Activated T-cell treated with anti-CD3 and anti-CD28 coated beads, Interleukin-2, amount 50 U/mL, for 72 hours (primary cell): ENCODE measurements around the gene FIBCD1. TPM values are rescaled to one million over a fixed set of nuclear protein-coding genes. Genes with fewer than 3 reads are reported as not detected.

Experiments
- ATAC-seq, 2 donors: fragments of 150-1000 bp; cut with Tn5 transposase; replicated peaks in 1 of 2; 2 replicates each; pipeline ENCODE4 v1.10.0; 2021; ENCODE audit warnings: moderate library complexity in 2 of 2, mild to moderate bottlenecking in 1 of 2
- DNase-seq, 2 donors: peaks; one replicate each; pipeline ENCODE4 v3.0.0; 2021 to 2022; ENCODE audit warnings: mixed read lengths in 1 of 2
- H3K27ac Mint-ChIP-seq: one replicate; pipeline ENCODE4 v1.8.0; 2022; ENCODE audit warnings: mild to moderate bottlenecking, moderate library complexity, mixed read lengths
- H3K27me3 Mint-ChIP-seq: one replicate; pipeline ENCODE4 v1.8.0; 2022; ENCODE audit warnings: low read depth, mixed read lengths
- H3K36me3 Mint-ChIP-seq, 2 donors: one replicate each; pipeline ENCODE4 v1.8.0; 2022; ENCODE audit warnings: mixed read lengths in 2 of 2, mild to moderate bottlenecking in 1 of 2; ENCODE audit not compliant: insufficient read depth in 2 of 2
- H3K4me1 Mint-ChIP-seq: one replicate; pipeline ENCODE4 v1.8.0; 2022; ENCODE audit warnings: low read depth, mixed read lengths
- H3K4me3 Mint-ChIP-seq, 2 donors: one replicate each; pipeline ENCODE4 v1.8.0; 2022; ENCODE audit warnings: mild to moderate bottlenecking in 2 of 2, mixed read lengths in 2 of 2, moderate library complexity in 2 of 2
- H3K9me3 Mint-ChIP-seq, 2 donors: one replicate each; pipeline ENCODE4 v1.8.0; 2022; ENCODE audit warnings: mixed read lengths in 2 of 2
- total RNA-seq, 2 donors: library from RNA; stranded (reverse); gene quantifications; one replicate each; pipeline ENCODE4 v1.2.3, GENCODE V29; 2022

The FIBCD1 gene
- total RNA-seq, 2 donors from 2014 or later = not detected

DNA sequence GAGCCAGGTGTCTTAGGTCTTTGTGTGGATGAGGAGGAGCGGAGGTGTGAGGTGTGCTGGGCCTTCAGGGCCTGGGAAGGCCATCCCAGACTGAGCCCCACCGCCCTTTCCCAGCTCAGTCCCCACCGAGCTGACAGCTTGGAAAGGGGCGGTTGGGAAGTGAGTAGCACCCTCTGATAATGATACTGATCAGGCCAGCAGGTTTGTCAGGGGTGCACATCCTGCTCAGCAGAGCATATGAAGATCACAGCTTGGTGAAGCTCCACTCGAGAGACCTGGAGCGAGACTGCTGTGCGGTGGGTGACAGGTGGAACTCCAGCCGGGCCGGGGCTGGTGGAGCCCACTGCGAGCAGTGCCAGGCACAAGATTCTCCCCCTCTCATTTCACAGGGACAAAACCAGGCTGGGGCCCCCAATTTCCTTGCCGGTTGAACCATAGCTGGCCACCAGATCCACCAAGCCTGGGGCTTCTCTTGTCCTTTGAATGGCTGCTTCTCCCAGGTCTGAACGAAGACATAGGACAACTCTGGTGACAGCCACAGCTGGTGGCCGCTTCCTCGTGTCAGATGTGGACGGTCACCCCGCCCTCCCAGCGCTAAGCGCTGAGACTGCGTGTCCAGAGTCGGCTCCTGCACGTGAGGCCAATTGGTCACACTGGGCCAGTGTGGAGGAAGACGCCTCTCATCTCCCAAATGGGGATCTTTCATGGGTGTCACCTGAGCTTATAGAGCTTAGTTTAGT lies 50.7 kb downstream of the FIBCD1 start:
- Mint-ChIP-seq H3K4me3 (no peak overlapping the region), H3K4me1 (no peaks in the 10 kb centered on the region), H3K9me3 (no peaks in the 10 kb centered on the region), H3K27ac (no peak overlapping the region), H3K36me3 (no peaks in the 10 kb centered on the region), H3K27me3 (no peaks in the 10 kb centered on the region)
- DNase-seq = no peak
- ATAC-seq = no peak

GRCh38 chr9:130887494-130888144 lies 51.4 kb downstream of the FIBCD1 start:
- DNase-seq = no peak
- no peaks in the 10 kb centered on the region for H3K4me1 Mint-ChIP-seq
- H3K9me3 Mint-ChIP-seq = no peaks in the 10 kb centered on the region
- H3K36me3 Mint-ChIP-seq = no peaks in the 10 kb centered on the region
- H3K4me3 Mint-ChIP-seq = no peak overlapping the region
- ATAC-seq = no peak
- H3K27me3 Mint-ChIP-seq = no peaks in the 10 kb centered on the region
- H3K27ac Mint-ChIP-seq = no peak overlapping the region

GRCh38 chr9:130886981-130887380 lies 52.1 kb downstream of the FIBCD1 start:
- Mint-ChIP-seq H3K27ac (no peak overlapping the region), H3K9me3 (no peaks in the 10 kb centered on the region), H3K27me3 (no peaks in the 10 kb centered on the region), H3K36me3 (no peaks in the 10 kb centered on the region), H3K4me3 (no peak overlapping the region), H3K4me1 (no peaks in the 10 kb centered on the region)
- ATAC-seq = no peak
- DNase-seq = no peak

GRCh38 chr9:130885484-130886375 lies 53.3 kb downstream of the FIBCD1 start:
- no peaks in the 10 kb centered on the region for H3K4me1 Mint-ChIP-seq
- peak overlapping the region; percentile 0 for H3K27ac Mint-ChIP-seq
- H3K4me3 Mint-ChIP-seq = no peak overlapping the region
- H3K27me3 Mint-ChIP-seq = no peaks in the 10 kb centered on the region
- no peak for DNase-seq
- ATAC-seq = no peak
- H3K36me3 Mint-ChIP-seq = peaks cover 0 to 2% of the 10 kb centered on the region in 2 donors
- H3K9me3 Mint-ChIP-seq = no peaks in the 10 kb centered on the region

GRCh38 chr9:130884542-130885483 lies 54.2 kb downstream of the FIBCD1 start:
- Mint-ChIP-seq H3K27me3 (no peaks in the 10 kb centered on the region), H3K4me1 (no peaks in the 10 kb centered on the region), H3K4me3 (no peak overlapping the region), H3K27ac (no peak overlapping the region), H3K9me3 (no peaks in the 10 kb centered on the region), H3K36me3 (peaks cover 0 to 2% of the 10 kb centered on the region in 2 donors)
- no peak for ATAC-seq
- DNase-seq = no peak

DNA sequence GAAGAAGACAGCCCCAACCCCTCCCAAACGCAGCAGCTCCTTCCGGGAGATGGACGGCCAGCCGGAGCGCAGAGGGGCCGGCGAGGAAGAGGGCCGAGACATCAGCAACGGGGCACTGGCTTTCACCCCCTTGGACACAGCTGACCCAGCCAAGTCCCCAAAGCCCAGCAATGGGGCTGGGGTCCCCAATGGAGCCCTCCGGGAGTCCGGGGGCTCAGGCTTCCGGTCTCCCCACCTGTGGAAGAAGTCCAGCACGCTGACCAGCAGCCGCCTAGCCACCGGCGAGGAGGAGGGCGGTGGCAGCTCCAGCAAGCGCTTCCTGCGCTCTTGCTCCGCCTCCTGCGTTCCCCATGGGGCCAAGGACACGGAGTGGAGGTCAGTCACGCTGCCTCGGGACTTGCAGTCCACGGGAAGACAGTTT lies 54.9 kb downstream of the FIBCD1 start:
- no peak for ATAC-seq
- no peaks in the 10 kb centered on the region for H3K9me3 Mint-ChIP-seq
- H3K4me1 Mint-ChIP-seq = no peaks in the 10 kb centered on the region
- H3K27ac Mint-ChIP-seq = no peak overlapping the region
- H3K4me3 Mint-ChIP-seq = no peak overlapping the region
- peaks cover 0 to 2% of the 10 kb centered on the region in 2 donors for H3K36me3 Mint-ChIP-seq
- no peak for DNase-seq
- H3K27me3 Mint-ChIP-seq = no peaks in the 10 kb centered on the region

GRCh38 chr9:130883479-130883878 lies 55.6 kb downstream of the FIBCD1 start:
- Mint-ChIP-seq H3K36me3 (peaks cover 0 to 2% of the 10 kb centered on the region in 2 donors), H3K27me3 (no peaks in the 10 kb centered on the region), H3K4me3 (no peak overlapping the region), H3K4me1 (no peaks in the 10 kb centered on the region), H3K27ac (no peak overlapping the region), H3K9me3 (no peaks in the 10 kb centered on the region)
- ATAC-seq = no peak
- DNase-seq = no peak

GRCh38 chr9:130882696-130883225 lies 56.3 kb downstream of the FIBCD1 start:
- Mint-ChIP-seq H3K9me3 (no peaks in the 10 kb centered on the region), H3K36me3 (peaks cover 0 to 2% of the 10 kb centered on the region in 2 donors), H3K27ac (no peak overlapping the region), H3K4me1 (no peaks in the 10 kb centered on the region), H3K27me3 (no peaks in the 10 kb centered on the region), H3K4me3 (no peak overlapping the region)
- ATAC-seq (no peak), DNase-seq (no peak)

DNA sequence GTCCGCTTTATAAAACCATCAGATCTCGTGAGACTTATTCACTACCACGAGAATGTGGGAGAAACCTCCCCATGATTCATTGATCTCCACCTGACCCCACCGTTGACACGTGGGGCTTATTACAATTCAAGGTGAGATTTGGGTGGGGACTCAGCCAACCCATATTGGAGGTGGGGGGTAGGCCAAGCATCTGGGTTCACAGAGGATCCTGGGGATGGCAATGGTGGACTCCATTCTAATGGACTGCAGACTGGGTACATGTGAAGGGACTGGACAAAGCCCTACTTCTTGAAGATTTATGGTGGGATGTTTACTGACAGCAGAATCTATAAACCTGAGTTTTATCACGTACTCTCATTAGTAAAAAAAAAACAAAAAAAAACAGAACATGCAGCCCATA lies 57.5 kb downstream of the FIBCD1 start:
- ATAC-seq = no peak
- Mint-ChIP-seq H3K27ac (no peak overlapping the region), H3K27me3 (no peaks in the 10 kb centered on the region), H3K36me3 (peaks cover 0 to 2% of the 10 kb centered on the region in 2 donors), H3K4me1 (no peaks in the 10 kb centered on the region), H3K9me3 (no peaks in the 10 kb centered on the region), H3K4me3 (no peak overlapping the region)
- DNase-seq = no peak

GRCh38 chr9:130880599-130881220 lies 58.3 kb downstream of the FIBCD1 start:
- no peak overlapping the region for H3K4me3 Mint-ChIP-seq
- H3K27ac Mint-ChIP-seq = no peak overlapping the region
- H3K4me1 Mint-ChIP-seq = no peaks in the 10 kb centered on the region
- H3K27me3 Mint-ChIP-seq = no peaks in the 10 kb centered on the region
- peaks cover 0 to 2% of the 10 kb centered on the region in 2 donors for H3K36me3 Mint-ChIP-seq
- ATAC-seq (no peak), DNase-seq (no peak)
- no peaks in the 10 kb centered on the region for H3K9me3 Mint-ChIP-seq

DNA sequence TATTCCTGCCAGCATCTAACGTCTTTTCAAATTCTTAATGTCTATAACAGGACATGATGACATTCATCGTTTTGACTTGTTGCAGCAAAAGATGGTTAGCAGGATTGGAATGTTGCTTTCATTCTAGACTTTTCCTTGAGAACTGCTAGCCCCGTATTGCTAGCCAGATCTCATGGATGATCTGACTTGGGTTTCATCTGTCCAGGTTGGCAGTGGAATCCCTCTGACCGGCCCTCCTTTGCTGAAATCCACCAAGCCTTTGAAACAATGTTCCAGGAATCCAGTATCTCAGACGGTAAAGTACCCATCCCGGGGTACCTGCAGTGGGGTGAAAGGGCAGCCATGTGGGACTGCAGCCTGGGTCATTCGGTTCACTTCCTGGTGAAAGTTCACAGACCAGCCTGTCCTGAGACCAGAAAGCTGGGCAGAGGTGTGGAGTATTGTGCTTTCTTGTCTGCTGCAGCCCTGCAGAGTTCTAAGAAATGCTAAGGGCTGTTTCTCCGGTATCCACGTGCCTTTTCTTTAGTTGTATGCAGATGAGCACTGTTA lies 59.1 kb downstream of the FIBCD1 start:
- no peak overlapping the region for H3K4me3 Mint-ChIP-seq
- peaks cover 0 to 3% of the 10 kb centered on the region in 2 donors for H3K36me3 Mint-ChIP-seq
- no peaks in the 10 kb centered on the region for H3K9me3 Mint-ChIP-seq

GRCh38 chr9:130878295-130878694 lies 60.8 kb downstream of the FIBCD1 start:
- no peak overlapping the region for H3K4me3 Mint-ChIP-seq
- H3K36me3 Mint-ChIP-seq = peaks cover 3% of the 10 kb centered on the region in 2 donors
- ATAC-seq = no peak

More for the DNA sequence above, 59.1 kb downstream of the FIBCD1 start:
- no peaks in the 10 kb centered on the region for H3K27me3 Mint-ChIP-seq
- H3K27ac Mint-ChIP-seq = no peak overlapping the region
- ATAC-seq = no peak
- no peak for DNase-seq
- H3K4me1 Mint-ChIP-seq = no peaks in the 10 kb centered on the region

More at GRCh38 chr9:130878295-130878694, 60.8 kb downstream of the FIBCD1 start:
- H3K27me3 Mint-ChIP-seq = no peaks in the 10 kb centered on the region
- no peak for DNase-seq
- H3K4me1 Mint-ChIP-seq = no peaks in the 10 kb centered on the region
- H3K27ac Mint-ChIP-seq = no peak overlapping the region
- no peaks in the 10 kb centered on the region for H3K9me3 Mint-ChIP-seq
